PFSK-1 (cell line): Measurements from ENCODE around the gene PIK3R3.

Source experiments
- REST ChIP-seq, 2 experiments: IDR thresholded peaks; 2 replicates each; pipeline versions ENCODE4 v1.6.1 to v1.8.0; 2011 to 2012; ENCODE audit warnings: low read depth in 2 of 2, low read length in 2 of 2, control low read depth in 1 of 2, inconsistent platforms in 1 of 2, mild to moderate bottlenecking in 1 of 2, moderate library complexity in 1 of 2; ENCODE audit not compliant: insufficient read depth in 1 of 2
- SIN3A ChIP-seq: IDR thresholded peaks from 2 replicates; pipeline ENCODE4 v1.6.1; 2012; ENCODE audit warnings: mild to moderate bottlenecking, low read length, moderate library complexity, borderline replicate concordance; ENCODE audit not compliant: insufficient read depth

GRCh38 chr1:46176211-46176865 is 43.9 kb upstream of the PIK3R3 start, which contains the start of gene P3R3URF:
- TF ChIP-seq SIN3A (no peak), REST (IDR thresholded peaks at IDR 0.05; ENCODE audit: insufficient read depth in 1 of 2, low read depth in 2 of 2, low read length in 2 of 2) (no peak)
